HAP-1 (cell line): ENCODE data around the gene EIF2S3.

Experiments
- DNase-seq, 2 experiments: peaks; one replicate each; pipeline ENCODE4 v3.0.0-alpha.2; 2016 to 2020; ENCODE audit warnings: low spot score in 2 of 2
- H3K27me3 ChIP-seq: fragments of 250-450 bp; sonication (Bioruptor Pico); 2 replicates; pipeline ENCODE4 v1.5.1; 2020; ENCODE audit warnings: low read depth, mild to moderate bottlenecking, moderate library complexity
- H3K36me3 ChIP-seq: fragments of 250-450 bp; sonication (Bioruptor Pico); replicated peaks from 2 replicates; pipeline ENCODE4 v1.5.1; 2020; ENCODE audit warnings: mild to moderate bottlenecking
- H3K4me1 ChIP-seq: fragments of 250-450 bp; sonication (Bioruptor Pico); 2 replicates; pipeline ENCODE4 v1.5.1; 2020; ENCODE audit warnings: mild to moderate bottlenecking
- H3K4me3 ChIP-seq: fragments of 250-450 bp; sonication (Bioruptor Pico); 2 replicates; pipeline ENCODE4 v1.5.1; 2020; ENCODE audit warnings: mild to moderate bottlenecking, moderate library complexity
- H3K9me3 ChIP-seq: fragments of 250-450 bp; sonication (Bioruptor Pico); 2 replicates; pipeline ENCODE4 v1.5.1; 2020; ENCODE audit warnings: mild to moderate bottlenecking, moderate library complexity
- in situ Hi-C: fragments of 300-500 bp; cut with MboI; formaldehyde crosslinking; loops from 3 replicates; pipeline ENCODE4 v1.14.3; 2020; ENCODE audit warnings: low sequenced_read_pairs, inconsistent platforms, mixed read lengths

Gene EIF2S3

DNA sequence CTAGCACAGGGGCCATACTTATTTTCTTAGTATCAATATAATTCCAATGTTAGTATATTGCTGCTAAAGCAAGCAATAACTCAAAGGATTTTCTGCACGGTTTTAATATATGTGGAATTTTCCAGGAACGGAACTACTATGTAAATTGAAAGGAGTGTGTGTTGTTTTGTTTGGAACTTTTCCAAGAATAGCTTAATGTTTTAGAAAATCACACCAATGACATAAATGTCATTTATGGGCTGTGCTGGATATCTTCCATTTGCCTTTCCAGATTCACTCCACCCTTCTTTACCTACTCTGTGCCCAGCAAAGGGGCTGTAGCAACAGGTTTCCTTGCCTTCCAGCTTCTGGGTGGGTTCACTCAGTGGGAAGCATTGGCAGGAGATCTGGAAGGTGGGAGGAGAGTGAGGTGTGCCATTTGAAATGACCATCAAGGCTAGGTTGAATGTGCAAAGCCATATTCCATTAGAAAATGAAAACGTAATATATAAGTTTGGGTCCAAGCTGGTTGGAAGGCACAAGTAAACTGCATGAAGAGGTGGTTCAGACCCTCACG lies 69.6 kb downstream of the EIF2S3 start:
- Histone ChIP-seq H3K9me3 (no peaks in the 10 kb centered on the region), H3K4me1 (peaks cover 13% of the 10 kb centered on the region), H3K27me3 (no peaks in the 10 kb centered on the region), H3K36me3 (no peaks in the 10 kb centered on the region), H3K4me3 (no peak overlapping the region)
- in situ Hi-C loops, result no loop called here
- DNase-seq, result peak in 1 of 2 experiments; percentile 28

DNA sequence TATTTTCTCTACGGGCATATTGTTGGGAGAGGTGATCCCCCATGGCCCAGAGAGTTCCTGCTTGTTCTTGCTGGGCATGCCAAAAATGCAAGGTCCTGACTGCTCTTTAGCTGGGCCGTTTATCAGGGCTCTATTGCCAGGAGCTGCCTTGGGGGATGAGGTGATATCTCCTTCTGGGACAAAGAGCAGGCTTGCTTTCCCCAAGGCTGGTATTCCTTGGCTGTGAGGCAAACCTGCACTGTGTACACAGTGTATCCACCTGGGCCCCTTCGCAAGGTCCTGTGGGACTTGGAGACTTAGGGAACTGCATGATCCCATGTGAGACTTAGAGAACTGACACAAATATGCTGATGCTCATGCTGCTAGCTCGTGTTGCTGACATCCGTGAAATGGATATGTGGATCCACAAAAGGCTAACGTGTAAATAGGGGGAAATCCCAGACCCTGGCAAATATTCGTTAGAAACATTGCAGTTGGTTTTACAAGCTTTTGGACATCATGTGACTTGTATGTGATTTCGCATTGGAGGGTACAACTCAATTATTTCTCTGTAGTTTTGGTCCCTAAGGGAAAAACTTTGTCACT lies 70.4 kb downstream of the EIF2S3 start:
- Histone ChIP-seq H3K9me3 (no peaks in the 10 kb centered on the region), H3K27me3 (no peaks in the 10 kb centered on the region), H3K36me3 (no peaks in the 10 kb centered on the region), H3K4me1 (peaks cover 18% of the 10 kb centered on the region), H3K4me3 (no peak overlapping the region)
- no peak for DNase-seq
- in situ Hi-C loops, result no loop called here
